K562 (cell line): ENCODE results near the gene CTH. TPM values are rescaled to one million over a fixed set of nuclear protein-coding genes. Genes with fewer than 3 reads are reported as not detected.

ENCODE experiments used
- CUX1 ChIP-seq: fragments of 200-800 bp; sonication (Bioruptor generic); IDR thresholded peaks from 2 replicates; pipeline ENCODE4 v1.6.1; 2016; ENCODE audit warnings: missing genetic modification characterization, missing compliant biosample characterization
- STAT6 ChIP-seq: sonication (generic); formaldehyde crosslinking; IDR thresholded peaks from 2 replicates; pipeline ENCODE4 v1.8.1; 2023; ENCODE audit warnings: mild to moderate bottlenecking, missing genetic modification reagents
- polyA plus RNA-seq, 8 experiments: library from polyadenylated mRNA; depleted of rRNA in 4 of 8; stranded (reverse) in 5 of 8; unstranded in 3 of 8; fragments of >200 nt; fragmentation: Nextera tagmentation in 2 of 8; fragmentation: Illumina TruSeq in 1 of 8; extraction: Ambion mirVana in 2 of 8; extraction: Trizol in 1 of 8; gene quantifications; 2 replicates each; pipeline versions ENCODE4 v1.2.1 to v1.2.3, GENCODE V29; 2011 to 2014; ENCODE audit warnings: inconsistent platforms in 1 of 8, missing spikeins in 1 of 8
- total RNA-seq, 7 experiments: library from RNA; depleted of rRNA in 6 of 7; stranded (reverse); fragments of >200 nt in 6 of 7; fragmentation: Illumina TruSeq in 2 of 7; extraction: Trizol in 2 of 7; gene quantifications; 2 replicates each; pipeline versions ENCODE4 v1.2.1 to v1.2.3, GENCODE V29; 2011 to 2021; ENCODE audit warnings: low replicate concordance in 1 of 7

The CTH gene
- total and polyA plus RNA-seq, 9 of the 15 experiments (the other 6 are each of a cell fraction or from before 2014, with no cell fraction given), result 8.0 to 54.4 (median 30.9) TPM

GRCh38 chr1:70483342-70483741, 72.3 kb downstream of the CTH start (continued):
- no peak for TF ChIP-seq STAT6
- TF ChIP-seq CUX1 (CRISPR knock-in tag), result no peak
